HepG2 (cell line): ENCODE results near the gene GSC2. TPM values are rescaled to one million over a fixed set of nuclear protein-coding genes. Genes with fewer than 3 reads are reported as not detected.
A peak's percentile ranks its signal among the peaks of the same experiment; 100 is the strongest.

ENCODE experiments used
- ARNT2 ChIP-seq: sonication (generic); formaldehyde crosslinking; IDR thresholded peaks from 2 replicates; pipeline ENCODE4 v1.8.0; 2022; ENCODE audit warnings: mild to moderate bottlenecking, low read depth, missing genetic modification reagents, moderate library complexity
- BORCS8-MEF2B ChIP-seq: sonication (generic); formaldehyde crosslinking; IDR thresholded peaks from 2 replicates; pipeline ENCODE4 v1.8.0; 2022; ENCODE audit warnings: mild to moderate bottlenecking, missing genetic modification reagents
- GTF3A ChIP-seq: sonication (generic); formaldehyde crosslinking; conservative IDR thresholded peaks from 2 replicates; pipeline ENCODE4 v1.4.0; 2020; ENCODE audit warnings: mild to moderate bottlenecking, missing genetic modification reagents
- HMG20B ChIP-seq: conservative IDR thresholded peaks from 2 replicates; pipeline ENCODE4 v1.6.1; 2016; ENCODE audit warnings: missing genetic modification reagents, missing compliant biosample characterization
- HNRNPK ChIP-seq: fragments of 200-400 bp; formaldehyde crosslinking; IDR thresholded peaks from 2 replicates; pipeline ENCODE4 v1.6.1; 2018; ENCODE audit warnings: low read length, low read depth, moderate library complexity, mild to moderate bottlenecking; ENCODE audit not compliant: poor library complexity, severe bottlenecking
- KAT7 ChIP-seq: IDR thresholded peaks from 2 replicates; pipeline ENCODE4 v1.6.1; 2018; ENCODE audit warnings: borderline replicate concordance, missing compliant biosample characterization
- KMT2A ChIP-seq: sonication (generic); formaldehyde crosslinking; IDR thresholded peaks from 2 replicates; pipeline ENCODE4 v1.4.0; 2020; ENCODE audit warnings: missing genetic modification reagents
- MEF2D ChIP-seq: sonication (generic); formaldehyde crosslinking; IDR thresholded peaks from 2 replicates; pipeline ENCODE4 v1.5.1; 2020; ENCODE audit warnings: mild to moderate bottlenecking, missing genetic modification reagents
- POLR2G ChIP-seq: fragments of 200-400 bp; formaldehyde crosslinking; IDR thresholded peaks from 2 replicates; pipeline ENCODE4 v1.6.1; 2018; ENCODE audit warnings: mild to moderate bottlenecking, low read depth, low read length, moderate library complexity
- RXRB ChIP-seq: IDR thresholded peaks from 2 replicates; pipeline ENCODE4 v1.6.1; 2016; ENCODE audit warnings: borderline replicate concordance, missing genetic modification reagents, missing compliant biosample characterization
- ZNF746 ChIP-seq: sonication (generic); formaldehyde crosslinking; IDR thresholded peaks from 2 replicates; pipeline ENCODE4 v1.8.0; 2022; ENCODE audit warnings: mild to moderate bottlenecking, missing genetic modification reagents
- polyA plus RNA-seq, 8 experiments: library from polyadenylated mRNA; depleted of rRNA in 3 of 8; stranded (reverse) in 7 of 8; unstranded in 1 of 8; fragments of >200 nt; fragmentation: Illumina TruSeq in 4 of 8; extraction: Trizol in 4 of 8; gene quantifications; 2 replicates each; pipeline versions ENCODE4 v1.2.1 to v1.2.3, GENCODE V29; 2011 to 2016; ENCODE audit warnings: low read depth in 4 of 8, missing spikeins in 1 of 8, mixed read lengths in 1 of 8; ENCODE audit not compliant: insufficient read depth in 1 of 8
- total RNA-seq, 5 experiments: library from RNA; depleted of rRNA; stranded (reverse); fragments of >200 nt; fragmentation: Illumina TruSeq; extraction: Trizol; gene quantifications; 2 replicates each; pipeline ENCODE4 v1.2.3, GENCODE V29; 2016; ENCODE audit warnings: low read depth in 1 of 5
- TF ChIP-seq, protein P1 (sequence below): sonication (generic); formaldehyde crosslinking; IDR thresholded peaks from 2 replicates; pipeline ENCODE4 v1.4.0; 2020; ENCODE audit warnings: missing genetic modification reagents, borderline replicate concordance
- TF ChIP-seq, protein P2 (sequence below): sonication (generic); formaldehyde crosslinking; IDR thresholded peaks from 2 replicates; pipeline ENCODE4 v1.5.1; 2020; ENCODE audit warnings: missing genetic modification reagents, mild to moderate bottlenecking, borderline replicate concordance
- TF ChIP-seq, protein P3 (sequence below): sonication (generic); formaldehyde crosslinking; IDR thresholded peaks from 2 replicates; pipeline ENCODE4 v1.4.0; 2020; ENCODE audit warnings: missing genetic modification reagents
- TF ChIP-seq, protein P4 (sequence below): sonication (generic); formaldehyde crosslinking; IDR thresholded peaks from 2 replicates; pipeline ENCODE4 v1.8.1; 2023; ENCODE audit warnings: mild to moderate bottlenecking, missing genetic modification reagents

GSC2 gene
- total and polyA plus RNA-seq, 2 of the 13 experiments (the other 11 are each of a cell fraction or from before 2014, with no cell fraction given), result not detected

DNA sequence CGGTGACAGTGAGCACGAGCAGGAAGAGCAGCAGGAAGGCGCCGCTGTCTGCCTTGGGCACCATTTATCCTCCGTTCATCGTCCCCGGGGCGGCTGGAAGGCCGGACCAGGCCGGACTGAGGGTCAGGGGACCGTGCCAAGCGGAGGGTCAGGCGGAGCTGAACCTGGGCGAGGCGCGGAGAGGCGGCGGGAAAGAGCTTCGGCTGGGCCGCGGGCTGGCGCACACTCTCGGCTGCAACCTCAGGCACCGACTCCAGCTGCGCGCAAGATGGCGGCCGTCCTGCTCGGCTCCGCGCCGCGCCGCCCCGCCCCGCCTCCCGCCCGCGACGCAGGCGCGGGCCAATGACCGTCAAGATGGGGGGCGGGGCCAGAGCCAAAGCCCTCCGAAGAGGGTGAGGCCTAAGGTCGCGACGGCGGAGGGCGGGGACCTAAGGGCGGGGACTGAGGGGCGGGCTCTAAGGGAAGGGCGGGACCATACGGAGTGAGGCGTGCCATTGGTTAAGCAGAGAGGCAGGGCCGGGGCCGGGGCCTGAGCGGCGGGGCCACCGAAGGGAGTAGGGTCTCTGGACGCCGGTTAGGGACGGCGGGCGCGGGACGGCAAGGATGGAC, 27.8 kb downstream of the GSC2 start, which contains the start of gene DGCR2 (continued):
- TF ChIP-seq HNRNPK (peak; percentile 67), POLR2G (peak; percentile 78), BORCS8-MEF2B (CRISPR knock-in tag) (no peak), KMT2A (CRISPR knock-in tag) (peak; percentile 15; the same call in 1 of the 2 replicates), KAT7 (CRISPR knock-in tag) (peak; percentile 53; the same call in 1 of the 2 replicates), ZNF746 (CRISPR knock-in tag) (no peak), HMG20B (no peak), RXRB (CRISPR knock-in tag) (no peak), ARNT2 (CRISPR knock-in tag) (no peak), MEF2D (CRISPR knock-in tag) (no peak), GTF3A (CRISPR knock-in tag) (no peak)
- TF ChIP-seq, protein P1, sequence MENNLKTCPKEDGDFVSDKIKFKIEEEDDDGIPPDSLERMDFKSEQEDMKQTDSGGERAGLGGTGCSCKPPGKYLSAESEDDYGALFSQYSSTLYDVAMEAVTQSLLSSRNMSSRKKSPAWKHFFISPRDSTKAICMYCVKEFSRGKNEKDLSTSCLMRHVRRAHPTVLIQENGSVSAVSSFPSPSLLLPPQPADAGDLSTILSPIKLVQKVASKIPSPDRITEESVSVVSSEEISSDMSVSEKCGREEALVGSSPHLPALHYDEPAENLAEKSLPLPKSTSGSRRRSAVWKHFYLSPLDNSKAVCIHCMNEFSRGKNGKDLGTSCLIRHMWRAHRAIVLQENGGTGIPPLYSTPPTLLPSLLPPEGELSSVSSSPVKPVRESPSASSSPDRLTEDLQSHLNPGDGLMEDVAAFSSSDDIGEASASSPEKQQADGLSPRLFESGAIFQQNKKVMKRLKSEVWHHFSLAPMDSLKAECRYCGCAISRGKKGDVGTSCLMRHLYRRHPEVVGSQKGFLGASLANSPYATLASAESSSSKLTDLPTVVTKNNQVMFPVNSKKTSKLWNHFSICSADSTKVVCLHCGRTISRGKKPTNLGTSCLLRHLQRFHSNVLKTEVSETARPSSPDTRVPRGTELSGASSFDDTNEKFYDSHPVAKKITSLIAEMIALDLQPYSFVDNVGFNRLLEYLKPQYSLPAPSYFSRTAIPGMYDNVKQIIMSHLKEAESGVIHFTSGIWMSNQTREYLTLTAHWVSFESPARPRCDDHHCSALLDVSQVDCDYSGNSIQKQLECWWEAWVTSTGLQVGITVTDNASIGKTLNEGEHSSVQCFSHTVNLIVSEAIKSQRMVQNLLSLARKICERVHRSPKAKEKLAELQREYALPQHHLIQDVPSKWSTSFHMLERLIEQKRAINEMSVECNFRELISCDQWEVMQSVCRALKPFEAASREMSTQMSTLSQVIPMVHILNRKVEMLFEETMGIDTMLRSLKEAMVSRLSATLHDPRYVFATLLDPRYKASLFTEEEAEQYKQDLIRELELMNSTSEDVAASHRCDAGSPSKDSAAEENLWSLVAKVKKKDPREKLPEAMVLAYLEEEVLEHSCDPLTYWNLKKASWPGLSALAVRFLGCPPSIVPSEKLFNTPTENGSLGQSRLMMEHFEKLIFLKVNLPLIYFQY, result no peak
- TF ChIP-seq, protein P2, sequence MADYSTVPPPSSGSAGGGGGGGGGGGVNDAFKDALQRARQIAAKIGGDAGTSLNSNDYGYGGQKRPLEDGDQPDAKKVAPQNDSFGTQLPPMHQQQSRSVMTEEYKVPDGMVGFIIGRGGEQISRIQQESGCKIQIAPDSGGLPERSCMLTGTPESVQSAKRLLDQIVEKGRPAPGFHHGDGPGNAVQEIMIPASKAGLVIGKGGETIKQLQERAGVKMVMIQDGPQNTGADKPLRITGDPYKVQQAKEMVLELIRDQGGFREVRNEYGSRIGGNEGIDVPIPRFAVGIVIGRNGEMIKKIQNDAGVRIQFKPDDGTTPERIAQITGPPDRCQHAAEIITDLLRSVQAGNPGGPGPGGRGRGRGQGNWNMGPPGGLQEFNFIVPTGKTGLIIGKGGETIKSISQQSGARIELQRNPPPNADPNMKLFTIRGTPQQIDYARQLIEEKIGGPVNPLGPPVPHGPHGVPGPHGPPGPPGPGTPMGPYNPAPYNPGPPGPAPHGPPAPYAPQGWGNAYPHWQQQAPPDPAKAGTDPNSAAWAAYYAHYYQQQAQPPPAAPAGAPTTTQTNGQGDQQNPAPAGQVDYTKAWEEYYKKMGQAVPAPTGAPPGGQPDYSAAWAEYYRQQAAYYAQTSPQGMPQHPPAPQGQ (CRISPR knock-in tag), result no peak
- TF ChIP-seq, protein P3, sequence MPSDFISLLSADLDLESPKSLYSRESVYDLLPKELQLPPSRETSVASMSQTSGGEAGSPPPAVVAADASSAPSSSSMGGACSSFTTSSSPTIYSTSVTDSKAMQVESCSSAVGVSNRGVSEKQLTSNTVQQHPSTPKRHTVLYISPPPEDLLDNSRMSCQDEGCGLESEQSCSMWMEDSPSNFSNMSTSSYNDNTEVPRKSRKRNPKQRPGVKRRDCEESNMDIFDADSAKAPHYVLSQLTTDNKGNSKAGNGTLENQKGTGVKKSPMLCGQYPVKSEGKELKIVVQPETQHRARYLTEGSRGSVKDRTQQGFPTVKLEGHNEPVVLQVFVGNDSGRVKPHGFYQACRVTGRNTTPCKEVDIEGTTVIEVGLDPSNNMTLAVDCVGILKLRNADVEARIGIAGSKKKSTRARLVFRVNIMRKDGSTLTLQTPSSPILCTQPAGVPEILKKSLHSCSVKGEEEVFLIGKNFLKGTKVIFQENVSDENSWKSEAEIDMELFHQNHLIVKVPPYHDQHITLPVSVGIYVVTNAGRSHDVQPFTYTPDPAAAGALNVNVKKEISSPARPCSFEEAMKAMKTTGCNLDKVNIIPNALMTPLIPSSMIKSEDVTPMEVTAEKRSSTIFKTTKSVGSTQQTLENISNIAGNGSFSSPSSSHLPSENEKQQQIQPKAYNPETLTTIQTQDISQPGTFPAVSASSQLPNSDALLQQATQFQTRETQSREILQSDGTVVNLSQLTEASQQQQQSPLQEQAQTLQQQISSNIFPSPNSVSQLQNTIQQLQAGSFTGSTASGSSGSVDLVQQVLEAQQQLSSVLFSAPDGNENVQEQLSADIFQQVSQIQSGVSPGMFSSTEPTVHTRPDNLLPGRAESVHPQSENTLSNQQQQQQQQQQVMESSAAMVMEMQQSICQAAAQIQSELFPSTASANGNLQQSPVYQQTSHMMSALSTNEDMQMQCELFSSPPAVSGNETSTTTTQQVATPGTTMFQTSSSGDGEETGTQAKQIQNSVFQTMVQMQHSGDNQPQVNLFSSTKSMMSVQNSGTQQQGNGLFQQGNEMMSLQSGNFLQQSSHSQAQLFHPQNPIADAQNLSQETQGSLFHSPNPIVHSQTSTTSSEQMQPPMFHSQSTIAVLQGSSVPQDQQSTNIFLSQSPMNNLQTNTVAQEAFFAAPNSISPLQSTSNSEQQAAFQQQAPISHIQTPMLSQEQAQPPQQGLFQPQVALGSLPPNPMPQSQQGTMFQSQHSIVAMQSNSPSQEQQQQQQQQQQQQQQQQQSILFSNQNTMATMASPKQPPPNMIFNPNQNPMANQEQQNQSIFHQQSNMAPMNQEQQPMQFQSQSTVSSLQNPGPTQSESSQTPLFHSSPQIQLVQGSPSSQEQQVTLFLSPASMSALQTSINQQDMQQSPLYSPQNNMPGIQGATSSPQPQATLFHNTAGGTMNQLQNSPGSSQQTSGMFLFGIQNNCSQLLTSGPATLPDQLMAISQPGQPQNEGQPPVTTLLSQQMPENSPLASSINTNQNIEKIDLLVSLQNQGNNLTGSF (CRISPR knock-in tag), result no peak
- TF ChIP-seq, protein P4, sequence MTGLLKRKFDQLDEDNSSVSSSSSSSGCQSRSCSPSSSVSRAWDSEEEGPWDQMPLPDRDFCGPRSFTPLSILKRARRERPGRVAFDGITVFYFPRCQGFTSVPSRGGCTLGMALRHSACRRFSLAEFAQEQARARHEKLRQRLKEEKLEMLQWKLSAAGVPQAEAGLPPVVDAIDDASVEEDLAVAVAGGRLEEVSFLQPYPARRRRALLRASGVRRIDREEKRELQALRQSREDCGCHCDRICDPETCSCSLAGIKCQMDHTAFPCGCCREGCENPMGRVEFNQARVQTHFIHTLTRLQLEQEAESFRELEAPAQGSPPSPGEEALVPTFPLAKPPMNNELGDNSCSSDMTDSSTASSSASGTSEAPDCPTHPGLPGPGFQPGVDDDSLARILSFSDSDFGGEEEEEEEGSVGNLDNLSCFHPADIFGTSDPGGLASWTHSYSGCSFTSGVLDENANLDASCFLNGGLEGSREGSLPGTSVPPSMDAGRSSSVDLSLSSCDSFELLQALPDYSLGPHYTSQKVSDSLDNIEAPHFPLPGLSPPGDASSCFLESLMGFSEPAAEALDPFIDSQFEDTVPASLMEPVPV (CRISPR knock-in tag), result no peak
